Heart right ventricle (tissue), 16 donors: ENCODE results near the gene RASL12. TPM values are rescaled to one million over a fixed set of nuclear protein-coding genes. Genes with fewer than 3 reads are reported as not detected.

Source experiments
- ATAC-seq, 8 donors: fragments of 200-7000 bp; cut with Tn5 transposase; one replicate each; pipeline ENCODE4 v1.9.1; 2020; ENCODE audit warnings: mild to moderate bottlenecking in 8 of 8, moderate library complexity in 8 of 8, moderate number of reproducible peaks in 1 of 8
- DNase-seq, 2 donors: peaks; one replicate each; pipeline ENCODE4 v3.0.0-alpha.2; 2020
- H3K27ac ChIP-seq, 10 donors: fragments of 200-600 bp; sonication (generic) in 2 of 10; one replicate each; pipeline versions ENCODE4 v1.5.0 to v1.8.0; 2020 to 2022; ENCODE audit warnings: mild to moderate bottlenecking in 3 of 10
- H3K27me3 ChIP-seq, 7 donors: fragments of 200-600 bp; one replicate each; pipeline ENCODE4 v1.8.0; 2021 to 2022; ENCODE audit warnings: mild to moderate bottlenecking in 2 of 7
- H3K36me3 ChIP-seq, 9 donors: fragments of 200-600 bp; sonication (generic) in 1 of 9; one replicate each; pipeline versions ENCODE4 v1.5.0 to v1.8.0; 2020 to 2022; ENCODE audit warnings: mild to moderate bottlenecking in 2 of 9
- H3K4me1 ChIP-seq, 9 donors: fragments of 200-600 bp; sonication (generic) in 1 of 9; one replicate each; pipeline versions ENCODE4 v1.5.0 to v1.8.0; 2020 to 2022; ENCODE audit warnings: mild to moderate bottlenecking in 4 of 9
- H3K4me3 ChIP-seq, 10 donors: fragments of 200-600 bp; sonication (generic) in 2 of 10; one replicate each; pipeline versions ENCODE4 v1.5.0 to v1.8.0; 2020 to 2022; ENCODE audit warnings: mild to moderate bottlenecking in 7 of 10, moderate library complexity in 2 of 10
- H3K9me3 ChIP-seq, 11 donors: fragments of 200-600 bp in 10 of 11; sonication (generic) in 2 of 11; one replicate each; pipeline versions ENCODE4 v1.5.0 to v1.8.0; 2013 to 2022; ENCODE audit warnings: mild to moderate bottlenecking in 2 of 11, control low read depth in 1 of 11, moderate library complexity in 1 of 11
- CTCF ChIP-seq, 9 donors: fragments of 200-600 bp; sonication (generic) in 2 of 9; IDR thresholded peaks; one replicate each; pipeline versions ENCODE4 v1.5.0 to v1.8.0; 2021 to 2022; ENCODE audit warnings: antibody characterized with exemption in 9 of 9, mild to moderate bottlenecking in 5 of 9, moderate library complexity in 1 of 9
- WGBS, 2 donors: extraction: QIAGEN DNeasy Blood & Tissue Kit; methylation state at CpG; one replicate each; pipeline ENCODE4 v1.1.7; 2013; ENCODE audit warnings: inconsistent platforms in 1 of 2; 5-methylcytosine and 5-hydroxymethylcytosine counted together
- intact Hi-C, 10 donors: fragments of 100-400 bp; cut with DNase I; formaldehyde crosslinking; loops; one replicate each; pipeline versions ENCODE4 v1.11.1 to v1.14.2; 2022
- polyA plus RNA-seq, 2 donors: library from polyadenylated mRNA; stranded (reverse); fragments of 200-250 nt; gene quantifications; one replicate each; pipeline ENCODE4 v1.2.3, GENCODE V29; 2013
- total RNA-seq, 10 donors: library from RNA; stranded (reverse); fragmentation: NEBNext Ultra II Directional in 3 of 10; extraction: Animal tissue kit (Norgen Biotek cat#: 25700) in 3 of 10; gene quantifications; one replicate each; pipeline versions ENCODE4 v1.2.1 to v1.2.4, GENCODE V29; 2021 to 2023
- donor health status: Arrhythmogenic right ventricular cardiomyopathy.
- donor health status: ischemic (EF 13 %, LVEDD 7.1; RV severe dilation, severe dysfunction).
- donor health status: healthy with polysubstance abuse.
- donor health status: DM: no; HTN: yes; CAD: no.
- donor health status: DM: no; HTN: no; CAD: no.
- donor health status: ischemic (EF 25% LVEDD 6.9; RV normal size, moderate dysfunction).
- donor health status: ischemic (EF 25% LVEDD 5.7; RV mildly dilated, moderate dysfunction).
- donor health status: healthy.
- donor health status: DM: yes; HTN: yes; CAD: no.
- donor health status: Ischemic cardiomyopathy.
- donor health status: ischemic (EF 35%, LVEDD 5.7; RV mildly dilated, moderate dysfunction).
- donor health status: nonischemic (EF 11% LVEDD 7.7; RV severe dilation, severe dysfunction).
- donor health status: DM: yes; HTN: yes; CAD: no.
- donor health status: PGD.
- donor health status: ischemic (EF 29% LVEDD 5.4; RV normal size, mild dysfunction).
- donor health status: nonischemic (EF 23%, LVEDD 6.1; RV moderate dilation, normal function).

The RASL12 gene
- total and polyA plus RNA-seq, 12 donors, result 4.4 to 20.1 (median 12.9) TPM

- H3K27ac ChIP-seq, result no peak overlapping the region
- H3K4me3 ChIP-seq, result no peak overlapping the region
- TF ChIP-seq CTCF (IDR thresholded peaks at IDR 0.05), result no peak
- 96 to 97% methylated on average over 3 of the region's 3 CpGs for WGBS, 2 donors
- H3K36me3 ChIP-seq, result no peaks in the 10 kb centered on the region
- no peaks in the 10 kb centered on the region for H3K9me3 ChIP-seq
- peaks cover 0 to 14% (median 0%) of the 10 kb centered on the region in 9 donors for H3K4me1 ChIP-seq
- ATAC-seq (no peak), DNase-seq (no peak)
- no peaks in the 10 kb centered on the region for H3K27me3 ChIP-seq
- intact Hi-C loops, result loop anchor here in 6 of 10 donors (10.0 kb wide), 4 partner anchors 46 to 256 kb away; partner anchors contain the start of genes PARP16 (in 2 of the 6) and RNU5A-1 (in 2 of the 6)
Measured at GRCh38 chr15:65038428-65038827, 29.4 kb downstream of the RASL12 start.

GRCh38 chr15:65037309-65037708 is 30.5 kb downstream of the RASL12 start:
- H3K9me3 ChIP-seq, result no peaks in the 10 kb centered on the region
- TF ChIP-seq CTCF (IDR thresholded peaks at IDR 0.05), result no peak
- no peaks in the 10 kb centered on the region for H3K36me3 ChIP-seq
- H3K27ac ChIP-seq, result no peak overlapping the region
- DNase-seq, result no peak
- H3K4me3 ChIP-seq, result no peak overlapping the region
- H3K4me1 ChIP-seq, result peaks cover 0 to 15% (median 0%) of the 10 kb centered on the region in 9 donors
- H3K27me3 ChIP-seq, result no peaks in the 10 kb centered on the region
- intact Hi-C loops, result loop anchor here in 6 of 10 donors (10.0 kb wide), 4 partner anchors 47 to 257 kb away; partner anchors contain the start of genes PARP16 (in 2 of the 6) and RNU5A-1 (in 2 of the 6)
- no peak for ATAC-seq
- 95 to 98% methylated on average over 1 of the region's 1 CpG for WGBS, 2 donors

- no peak overlapping the region for H3K4me3 ChIP-seq
- H3K27ac ChIP-seq, result no peak overlapping the region
- no peak for ATAC-seq
- H3K27me3 ChIP-seq, result no peaks in the 10 kb centered on the region
- no peaks in the 10 kb centered on the region for H3K36me3 ChIP-seq
- WGBS, 2 donors, result 88 to 91% methylated on average over 11 of the region's 11 CpGs
- DNase-seq, result no peak
- peaks cover 0 to 15% (median 3%) of the 10 kb centered on the region in 9 donors for H3K4me1 ChIP-seq
- intact Hi-C loops, result loop anchor here in 7 of 10 donors (5.0 to 10.0 kb wide), 8 partner anchors 48 to 260 kb away; partner anchors contain the start of genes PARP16 (in 2 of the 7) and RNU5A-1 (in 2 of the 7)
- TF ChIP-seq CTCF (IDR thresholded peaks at IDR 0.05), result no peak
- H3K9me3 ChIP-seq, result no peaks in the 10 kb centered on the region
Measured at GRCh38 chr15:65034719-65035118, 33.1 kb downstream of the RASL12 start.

- no peak overlapping the region for H3K27ac ChIP-seq
- H3K4me3 ChIP-seq, result no peak overlapping the region
- H3K9me3 ChIP-seq, result no peaks in the 10 kb centered on the region
- H3K36me3 ChIP-seq, result no peaks in the 10 kb centered on the region
- no peak for DNase-seq
- intact Hi-C loops, result loop anchor here in 7 of 10 donors (2.0 to 10.0 kb wide), 9 partner anchors 49 to 261 kb away; partner anchors contain the start of genes PARP16 (in 2 of the 7) and RNU5A-1 (in 2 of the 7)
- peak in 8 of 9 donors; percentile 17 to 65 (median 48) for TF ChIP-seq CTCF (IDR thresholded peaks at IDR 0.05)
- 28% methylated on average over 4 of the region's 4 CpGs for WGBS, 2 donors
- H3K4me1 ChIP-seq, result peaks cover 0 to 16% (median 5%) of the 10 kb centered on the region in 9 donors
- ATAC-seq, result peak in 1 of 8 donors; percentile 42
- no peaks in the 10 kb centered on the region for H3K27me3 ChIP-seq
Measured at GRCh38 chr15:65033659-65034269, 34.0 kb downstream of the RASL12 start.
